A549 (cell line): ENCODE results near the gene BPIFB3. TPM values are rescaled to one million over a fixed set of nuclear protein-coding genes. Genes with fewer than 3 reads are reported as not detected.

Experiments
- ATAC-seq, 2 experiments: fragments of 200-7000 bp in 1 of 2; fragments of >200 bp in 1 of 2; cut with Nextera tagmentation in 1 of 2; cut with Tn5 transposase in 1 of 2; 3 replicates each; pipeline versions ENCODE4 v1.8.0 to v1.9.1; 2018 to 2020; ENCODE audit warnings: mild to moderate bottlenecking in 1 of 2, moderate library complexity in 1 of 2
- CTCF ChIA-PET: fragments of 300-600 bp; sonication (Branson Sonifier 250); formaldehyde crosslinking; extraction: SDS; loops from one replicate; lab custom pipeline; 2021; ENCODE audit warnings: antibody characterized with exemption, inconsistent platforms; lab: Yijun Ruan, JAX
- POLR2A ChIA-PET: fragments of 350-600 bp; formaldehyde crosslinking; extraction: SDS; loops from one replicate; lab custom pipeline; 2021; ENCODE audit warnings: antibody characterized with exemption, inconsistent platforms; lab: Yijun Ruan, JAX
- DNase-seq, 2 experiments: peaks; one replicate each; pipeline versions ENCODE4 v3.0.0 to v3.0.0-alpha.2; 2011 to 2016; ENCODE audit warnings: low read depth in 1 of 2, low spot score in 1 of 2
- FAIRE-seq: peaks from 2 replicates; lab custom pipeline; 2011; peaks lifted over from hg19 to GRCh38; lab: Jason Lieb, UNC
- H3K27ac ChIP-seq, 2 experiments: fragments of >200 bp; sonication (Bioruptor Twin); formaldehyde crosslinking; 3 replicates each; pipeline ENCODE4 v1.5.1; 2016 to 2017
- H3K4me1 ChIP-seq: fragments of >200 bp; sonication (Bioruptor Twin); formaldehyde crosslinking; 3 replicates; pipeline ENCODE4 v1.6.1; 2016
- H3K4me2 ChIP-seq: fragments of >200 bp; sonication (Bioruptor Twin); formaldehyde crosslinking; 3 replicates; pipeline ENCODE4 v1.6.1; 2016
- H3K4me3 ChIP-seq: fragments of >200 bp; sonication (Bioruptor Twin); formaldehyde crosslinking; 3 replicates; pipeline ENCODE4 v1.5.1; 2016
- H3K9me3 ChIP-seq: fragments of >200 bp; sonication (Bioruptor Twin); formaldehyde crosslinking; 3 replicates; pipeline ENCODE4 v1.6.1; 2016
- ATOH8 ChIP-seq: fragments of 250-450 bp; sonication (Bioruptor Pico); IDR thresholded peaks from 2 replicates; pipeline ENCODE4 v1.5.0; 2020; ENCODE audit warnings: low read depth, mild to moderate bottlenecking, moderate library complexity
- BCL3 ChIP-seq: fragments of >200 bp; sonication (Bioruptor Twin); formaldehyde crosslinking; IDR thresholded peaks from 3 replicates; pipeline ENCODE4 v1.6.1; 2016
- BHLHE40 ChIP-seq: IDR thresholded peaks from 2 replicates; pipeline ENCODE4 v1.6.1; 2012; ENCODE audit warnings: low read depth, low read length, inconsistent platforms
- CEBPB ChIP-seq, 2 experiments: fragments of >200 bp in 1 of 2; sonication (Bioruptor Twin) in 1 of 2; formaldehyde crosslinking in 1 of 2; IDR thresholded peaks; 2 replicates each; pipeline ENCODE4 v1.6.1; 2012 to 2016
- CHD2 ChIP-seq: fragments of 150-350 bp; IDR thresholded peaks from 2 replicates; pipeline ENCODE4 v1.6.1; 2014; ENCODE audit warnings: low read length; ENCODE audit not compliant: partially characterized antibody
- CTCF ChIP-seq: fragments of >200 bp; sonication (Bioruptor Twin); formaldehyde crosslinking; IDR thresholded peaks from 3 replicates; pipeline ENCODE4 v1.5.1; 2016
- E2F6 ChIP-seq: IDR thresholded peaks from 2 replicates; pipeline ENCODE4 v1.6.1; 2012; ENCODE audit warnings: low read depth, borderline replicate concordance
- EHMT2 ChIP-seq: fragments of 200-600 bp; sonication (generic); IDR thresholded peaks from 2 replicates; pipeline ENCODE4 v1.6.1; 2016; ENCODE audit warnings: antibody characterized with exemption, low read depth, mild to moderate bottlenecking, moderate library complexity
- ELK1 ChIP-seq: fragments of 150-350 bp; IDR thresholded peaks from 2 replicates; pipeline ENCODE4 v1.6.1; 2014; ENCODE audit warnings: low read depth, mild to moderate bottlenecking, low read length
- FOSL2 ChIP-seq, 2 experiments: fragments of 450-650 bp in 1 of 2; fragments of >200 bp in 1 of 2; sonication (Bioruptor Twin) in 1 of 2; formaldehyde crosslinking; IDR thresholded peaks; 2 replicates each; pipeline versions ENCODE4 v1.5.0 to v1.6.1; 2016 to 2020; ENCODE audit warnings: mild to moderate bottlenecking in 1 of 2, moderate library complexity in 1 of 2
- FOXS1 ChIP-seq: fragments of 250-450 bp; sonication (Bioruptor Pico); IDR thresholded peaks from 2 replicates; pipeline ENCODE4 v1.5.0; 2020; ENCODE audit warnings: mild to moderate bottlenecking, moderate library complexity
- HDAC2 ChIP-seq: fragments of 200-600 bp; sonication (generic); IDR thresholded peaks from 2 replicates; pipeline ENCODE4 v1.6.1; 2016
- HES2 ChIP-seq: fragments of >200 bp; sonication (Bioruptor Twin); formaldehyde crosslinking; IDR thresholded peaks from 2 replicates; pipeline ENCODE4 v1.6.1; 2016
- HMGXB4 ChIP-seq: fragments of 250-450 bp; sonication (Bioruptor Pico); IDR thresholded peaks from 2 replicates; pipeline ENCODE4 v1.5.0; 2021; ENCODE audit warnings: mild to moderate bottlenecking, moderate library complexity, borderline replicate concordance
- HOXA7 ChIP-seq: fragments of 250-450 bp; sonication (Bioruptor Pico); IDR thresholded peaks from 2 replicates; pipeline ENCODE4 v1.5.0; 2020; ENCODE audit warnings: mild to moderate bottlenecking, moderate library complexity
- HOXB13 ChIP-seq: fragments of 250-450 bp; sonication (Bioruptor Pico); IDR thresholded peaks from 2 replicates; pipeline ENCODE4 v1.5.0; 2020; ENCODE audit warnings: low read depth, mild to moderate bottlenecking, moderate library complexity
- HOXB5 ChIP-seq: fragments of 250-450 bp; sonication (Bioruptor Pico); IDR thresholded peaks from 2 replicates; pipeline ENCODE4 v1.5.0; 2020; ENCODE audit warnings: mild to moderate bottlenecking, moderate library complexity
- KDM1A ChIP-seq: fragments of 200-600 bp; sonication (generic); IDR thresholded peaks from 2 replicates; pipeline ENCODE4 v1.6.1; 2016; ENCODE audit warnings: low read depth, mild to moderate bottlenecking
- KDM5A ChIP-seq: fragments of 200-600 bp; sonication (generic); IDR thresholded peaks from 2 replicates; pipeline ENCODE4 v1.6.1; 2016; ENCODE audit warnings: antibody characterized with exemption, mild to moderate bottlenecking
- NPAS2 ChIP-seq: fragments of 250-450 bp; sonication (Bioruptor Pico); IDR thresholded peaks from 2 replicates; pipeline ENCODE4 v1.8.0; 2022; ENCODE audit warnings: mild to moderate bottlenecking, moderate library complexity, borderline replicate concordance
- RAD21 ChIP-seq, 2 experiments: fragments of >200 bp in 1 of 2; sonication (Bioruptor Twin) in 1 of 2; formaldehyde crosslinking in 1 of 2; IDR thresholded peaks in 1 of 2; conservative IDR thresholded peaks in 1 of 2; 2 replicates in 1 of 2; 3 replicates in 1 of 2; pipeline ENCODE4 v1.6.1; 2012 to 2018; ENCODE audit warnings: inconsistent platforms in 1 of 2
- RARB ChIP-seq: fragments of 250-450 bp; sonication (Bioruptor Pico); IDR thresholded peaks from 2 replicates; pipeline ENCODE4 v1.8.0; 2021; ENCODE audit warnings: mild to moderate bottlenecking, moderate library complexity
- RCOR1 ChIP-seq: fragments of 150-350 bp; IDR thresholded peaks from 2 replicates; pipeline ENCODE4 v1.6.1; 2014; ENCODE audit warnings: antibody characterized with exemption, low read length, low read depth
- RNF2 ChIP-seq: fragments of 200-600 bp; sonication (generic); IDR thresholded peaks from 2 replicates; pipeline ENCODE4 v1.6.1; 2016; ENCODE audit warnings: low read depth, mild to moderate bottlenecking, antibody characterized with exemption, moderate library complexity, borderline replicate concordance
- SMC3 ChIP-seq: fragments of >200 bp; sonication (Bioruptor Twin); formaldehyde crosslinking; IDR thresholded peaks from 3 replicates; pipeline ENCODE4 v1.6.1; 2018; ENCODE audit warnings: inconsistent platforms
- SREBF2 ChIP-seq: fragments of 450-650 bp; IDR thresholded peaks from 2 replicates; pipeline ENCODE4 v1.6.1; 2014; ENCODE audit warnings: mild to moderate bottlenecking, moderate library complexity
- TFCP2L1 ChIP-seq: fragments of 250-450 bp; sonication (Bioruptor Pico); IDR thresholded peaks from 2 replicates; pipeline ENCODE4 v1.5.0; 2021; ENCODE audit warnings: mild to moderate bottlenecking
- USF2 ChIP-seq: fragments of 450-650 bp; IDR thresholded peaks from 2 replicates; pipeline ENCODE4 v1.6.1; 2014; ENCODE audit warnings: antibody characterized with exemption
- ZSCAN20 ChIP-seq: fragments of 250-450 bp; sonication (Bioruptor Pico); IDR thresholded peaks from 2 replicates; pipeline ENCODE4 v1.8.0; 2022; ENCODE audit warnings: mild to moderate bottlenecking, moderate library complexity
- WGBS: methylation state at CpG from one replicate; pipeline ENCODE4 v1.1.6; 2017; ENCODE audit errors: missing lambda C conversion rate; 5-methylcytosine and 5-hydroxymethylcytosine counted together
- polyA plus RNA-seq, 4 experiments: library from polyadenylated mRNA; depleted of rRNA in 3 of 4; stranded (reverse); fragments of >200 nt; fragmentation: RNase III in 1 of 4; extraction: RNeasy Plus Mini Kit Qiagen cat#74134 plus additional on column Dnase treatment in 1 of 4; gene quantifications; 2 replicates in 3 of 4; 3 replicates in 1 of 4; pipeline ENCODE4 v1.2.3, GENCODE V29; 2011 to 2017

Gene BPIFB3
- polyA plus RNA-seq, 2 of the 4 experiments (the other 2 are of a cell fraction): not detected

GRCh38 chr20:33030569-33030968 lies 23.1 kb upstream of the BPIFB3 start:
- 28% methylated on average over 6 of the region's 6 CpGs for WGBS
- ChIA-PET POLR2A (no interaction called here), CTCF (no interaction called here)
- H3K4me1 ChIP-seq: no peaks in the 10 kb centered on the region
- no peak for FAIRE-seq
- H3K9me3 ChIP-seq: no peaks in the 10 kb centered on the region
- no peak overlapping the region for H3K27ac ChIP-seq
- H3K4me3 ChIP-seq: no peak overlapping the region
- no peak overlapping the region for H3K4me2 ChIP-seq
- TF ChIP-seq HDAC2 (no peak), USF2 (no peak), HES2 (no peak), ELK1 (no peak), BCL3 (no peak), HOXB5 (no peak), HOXA7 (CRISPR knock-in tag) (no peak), RNF2 (no peak), KDM1A (no peak), NPAS2 (CRISPR knock-in tag) (no peak), ZSCAN20 (CRISPR knock-in tag) (no peak), FOSL2 (IDR thresholded peaks at IDR 0.05) (no peak), FOSL2 (CRISPR knock-in tag; IDR thresholded peaks at IDR 0.05) (no peak), SMC3 (no peak), HOXB13 (CRISPR knock-in tag) (no peak), SREBF2 (no peak), EHMT2 (no peak)
- TF ChIP-seq, all 56 proteins: peak for 0
- ATAC-seq (no peak), DNase-seq (no peak)

GRCh38 chr20:33031531-33031930 lies 22.2 kb upstream of the BPIFB3 start, which contains the start of gene BPIFB6:
TSS of gene BPIFB6 (plus strand) at chr20:33031648. CDS start at chr20:33031648, 0 bp downstream.
- FAIRE-seq: no peak
- POLR2A ChIA-PET: no interaction called here
- 42% methylated on average over 5 of the region's 10 CpGs for WGBS
- H3K4me1 ChIP-seq: no peaks in the 10 kb centered on the region
- CTCF ChIA-PET: no interaction called here
- no peak for ATAC-seq
- no peak within 1 kb of the TSS for H3K27ac ChIP-seq
- H3K9me3 ChIP-seq: no peaks in the 10 kb centered on the region
- no peak within 1 kb of the TSS for H3K4me3 ChIP-seq
- no peak for DNase-seq
- no peak within 1 kb of the TSS for H3K4me2 ChIP-seq
- TF ChIP-seq HMGXB4 (CRISPR knock-in tag) (no peak), BHLHE40 (no peak), CTCF (no peak), KDM1A (no peak), E2F6 (no peak), FOSL2 (IDR thresholded peaks at IDR 0.05) (no peak), FOSL2 (CRISPR knock-in tag; IDR thresholded peaks at IDR 0.05) (no peak), HOXB5 (no peak), KDM5A (no peak), FOXS1 (no peak), CEBPB (IDR thresholded peaks at IDR 0.05) (no peak), SREBF2 (no peak), HDAC2 (no peak), RCOR1 (no peak), TFCP2L1 (CRISPR knock-in tag) (no peak), ATOH8 (CRISPR knock-in tag) (no peak), RARB (CRISPR knock-in tag) (no peak), RAD21 (conservative IDR thresholded peaks at IDR 0.05 in 1 of 2, IDR thresholded peaks at IDR 0.05 in 1 of 2) (no peak), CHD2 (no peak)
